K562 (cell line): ENCODE results near the gene ABHD3. TPM values are rescaled to one million over a fixed set of nuclear protein-coding genes. Genes with fewer than 3 reads are reported as not detected.

Experiments used
- ADNP ChIP-seq: fragments of 200-800 bp; sonication (Bioruptor generic); IDR thresholded peaks from 2 replicates; pipeline ENCODE4 v1.6.1; 2016; ENCODE audit warnings: missing genetic modification characterization, missing compliant biosample characterization
- BHLHE40 ChIP-seq: IDR thresholded peaks from 2 replicates; pipeline ENCODE4 v1.6.1; 2011; ENCODE audit warnings: low read length, improper control_type of control experiment
- CBFA2T2 ChIP-seq: fragments of 450-650 bp; conservative IDR thresholded peaks from 2 replicates; pipeline ENCODE4 v1.6.1; 2017; ENCODE audit warnings: mild to moderate bottlenecking
- CTBP1 ChIP-seq: fragments of 450-650 bp; IDR thresholded peaks from 2 replicates; pipeline ENCODE4 v1.6.1; 2016; ENCODE audit warnings: borderline replicate concordance
- E4F1 ChIP-seq: fragments of 250-450 bp; sonication (Bioruptor Pico); IDR thresholded peaks from 2 replicates; pipeline ENCODE4 v1.5.0; 2021; ENCODE audit warnings: mild to moderate bottlenecking, borderline replicate concordance
- HES1 ChIP-seq: fragments of 450-650 bp; IDR thresholded peaks from 2 replicates; pipeline ENCODE4 v1.6.1; 2016; ENCODE audit warnings: low read depth, mild to moderate bottlenecking, moderate library complexity
- HLTF ChIP-seq: fragments of 450-650 bp; IDR thresholded peaks from 2 replicates; pipeline ENCODE4 v1.6.1; 2016
- HNRNPL ChIP-seq: fragments of 200-400 bp; formaldehyde crosslinking; IDR thresholded peaks from 2 replicates; pipeline ENCODE4 v1.6.1; 2017; ENCODE audit warnings: low read depth, mild to moderate bottlenecking, low read length
- KLF16 ChIP-seq: IDR thresholded peaks from 2 replicates; pipeline ENCODE4 v1.6.1; 2016; ENCODE audit warnings: antibody characterized with exemption
- LEF1 ChIP-seq: fragments of 450-650 bp; IDR thresholded peaks from 2 replicates; pipeline ENCODE4 v1.6.1; 2016; ENCODE audit warnings: mild to moderate bottlenecking
- PHF21A ChIP-seq: fragments of 450-650 bp; IDR thresholded peaks from 2 replicates; pipeline ENCODE4 v1.6.1; 2017; ENCODE audit warnings: low read depth, borderline replicate concordance
- RBFOX2 ChIP-seq: fragments of 200-400 bp; formaldehyde crosslinking; IDR thresholded peaks from 2 replicates; pipeline ENCODE4 v1.6.1; 2017; ENCODE audit warnings: low read depth, mild to moderate bottlenecking, low read length, moderate library complexity
- SIX5 ChIP-seq, 2 experiments: IDR thresholded peaks; 2 replicates each; pipeline ENCODE4 v1.6.1; 2011; ENCODE audit warnings: low read length in 2 of 2, borderline replicate concordance in 1 of 2, low read depth in 1 of 2, mild to moderate bottlenecking in 1 of 2, moderate library complexity in 1 of 2; ENCODE audit not compliant: insufficient read depth in 1 of 2
- SMARCE1 ChIP-seq: fragments of 450-650 bp; IDR thresholded peaks from 2 replicates; pipeline ENCODE4 v1.7.1; 2016; ENCODE audit warnings: mild to moderate bottlenecking
- SMC3 ChIP-seq: conservative IDR thresholded peaks from 2 replicates; pipeline ENCODE4 v1.6.1; 2011; ENCODE audit warnings: low read depth, low read length, improper control_type of control experiment; ENCODE audit not compliant: insufficient read depth
- TAF1 ChIP-seq: IDR thresholded peaks from 2 replicates; pipeline ENCODE4 v1.6.1; 2011; ENCODE audit warnings: mild to moderate bottlenecking, low read length, moderate library complexity; ENCODE audit not compliant: insufficient read depth, control insufficient read depth, severe bottlenecking; ENCODE audit errors: extremely low read depth
- TAF15 ChIP-seq: fragments of 200-400 bp; formaldehyde crosslinking; IDR thresholded peaks from 2 replicates; pipeline ENCODE4 v1.6.1; 2017; ENCODE audit warnings: mild to moderate bottlenecking, low read depth, low read length, moderate library complexity
- XRCC3 ChIP-seq: fragments of 450-650 bp; IDR thresholded peaks from 2 replicates; pipeline ENCODE4 v1.6.1; 2017; ENCODE audit warnings: mild to moderate bottlenecking, moderate library complexity
- ZBED1 ChIP-seq: IDR thresholded peaks from 2 replicates; pipeline ENCODE4 v1.6.1; 2014
- ZBTB12 ChIP-seq: fragments of 250-450 bp; sonication (Bioruptor Pico); IDR thresholded peaks from 2 replicates; pipeline ENCODE4 v1.4.0; 2020
- ZBTB7A ChIP-seq: IDR thresholded peaks from 2 replicates; pipeline ENCODE4 v1.6.1; 2011; ENCODE audit warnings: low read depth, mild to moderate bottlenecking, low read length, moderate library complexity, borderline replicate concordance; ENCODE audit not compliant: control insufficient read depth
- ZEB2 ChIP-seq: fragments of 450-650 bp; IDR thresholded peaks from 2 replicates; pipeline ENCODE4 v1.6.1; 2016
- ZNF592 ChIP-seq: fragments of 450-650 bp; IDR thresholded peaks from 2 replicates; pipeline ENCODE4 v1.6.1; 2017; ENCODE audit warnings: antibody characterized with exemption, mild to moderate bottlenecking
- polyA plus RNA-seq, 8 experiments: library from polyadenylated mRNA; depleted of rRNA in 4 of 8; stranded (reverse) in 5 of 8; unstranded in 3 of 8; fragments of >200 nt; fragmentation: Nextera tagmentation in 2 of 8; fragmentation: Illumina TruSeq in 1 of 8; extraction: Ambion mirVana in 2 of 8; extraction: Trizol in 1 of 8; gene quantifications; 2 replicates each; pipeline versions ENCODE4 v1.2.1 to v1.2.3, GENCODE V29; 2011 to 2014; ENCODE audit warnings: inconsistent platforms in 1 of 8, missing spikeins in 1 of 8
- total RNA-seq, 7 experiments: library from RNA; depleted of rRNA in 6 of 7; stranded (reverse); fragments of >200 nt in 6 of 7; fragmentation: Illumina TruSeq in 2 of 7; extraction: Trizol in 2 of 7; gene quantifications; 2 replicates each; pipeline versions ENCODE4 v1.2.1 to v1.2.3, GENCODE V29; 2011 to 2021; ENCODE audit warnings: low replicate concordance in 1 of 7

Gene ABHD3
- total and polyA plus RNA-seq, 9 of the 15 experiments (the other 6 are each of a cell fraction or from before 2014, with no cell fraction given) = 6.3 to 38.8 (median 19.4) TPM

- TF ChIP-seq TAF1 (no peak), SIX5 (IDR thresholded peaks at IDR 0.05; ENCODE audit: borderline replicate concordance in 1 of 2, insufficient read depth in 1 of 2, low read depth in 1 of 2, low read length in 2 of 2) (no peak), ZEB2 (0 out of 2 replicates have a peak, but pooled peaks have one; percentile 19), ZNF592 (no peak), TAF15 (no peak), ZBED1 (no peak), KLF16 (0 out of 2 replicates have a peak, but pooled peaks have one; percentile 11), HES1 (no peak), ZBTB12 (no peak), HNRNPL (no peak), ZBTB7A (no peak), XRCC3 (no peak), PHF21A (no peak), RBFOX2 (no peak), SMC3 (no peak), CBFA2T2 (peak; percentile 65), E4F1 (CRISPR knock-in tag) (no peak), SMARCE1 (peak; percentile 36; the same call in 1 of the 2 replicates), BHLHE40 (no peak), HLTF (no peak), CTBP1 (peak; percentile 58; the same call in 1 of the 2 replicates), ADNP (tag) (no peak), LEF1 (no peak)
Observed at GRCh38 chr18:21650311-21650710, 54.3 kb downstream of the ABHD3 start (continued).
